HFF-Myc (cell line): ENCODE data around the gene A3GALT2.

Experiments
- DNase-seq: peaks from one replicate; pipeline ENCODE4 v3.0.0-alpha.2; 2011; ENCODE audit warnings: low read depth; ENCODE audit errors: extremely low read depth
- H3K4me3 ChIP-seq: replicated peaks from 2 replicates; pipeline ENCODE4 v1.5.1; 2011; ENCODE audit warnings: low read depth, mild to moderate bottlenecking, control low read depth, low read length
- TF ChIP-seq, protein P1 (sequence below): IDR thresholded peaks from 2 replicates; pipeline ENCODE4 v1.5.1; 2012; ENCODE audit warnings: mild to moderate bottlenecking, low read depth, low read length, control low read depth; ENCODE audit errors: missing control alignments

A3GALT2 gene

DNA sequence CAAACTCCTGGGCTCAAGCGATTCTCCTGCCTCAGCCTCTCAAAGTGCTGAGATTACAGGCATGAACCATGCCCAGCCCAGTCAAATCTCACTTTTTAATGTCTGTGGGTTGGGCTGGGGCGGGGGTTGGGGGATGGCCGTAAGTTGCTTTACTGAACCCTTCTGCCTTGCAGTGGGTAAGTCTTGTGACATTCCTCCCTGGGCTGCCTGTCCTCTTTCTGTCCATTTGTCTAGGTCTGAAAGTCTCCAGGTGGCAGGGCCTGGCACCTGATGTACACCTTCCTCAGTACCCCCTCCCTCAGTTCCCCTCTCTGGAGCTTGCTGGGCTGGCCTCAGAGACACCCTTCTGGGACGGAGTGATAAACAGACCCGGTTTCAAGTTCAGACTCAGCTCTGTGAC, 51.3 kb downstream of the A3GALT2 start:
- DNase-seq: no peak
- TF ChIP-seq, protein P1, sequence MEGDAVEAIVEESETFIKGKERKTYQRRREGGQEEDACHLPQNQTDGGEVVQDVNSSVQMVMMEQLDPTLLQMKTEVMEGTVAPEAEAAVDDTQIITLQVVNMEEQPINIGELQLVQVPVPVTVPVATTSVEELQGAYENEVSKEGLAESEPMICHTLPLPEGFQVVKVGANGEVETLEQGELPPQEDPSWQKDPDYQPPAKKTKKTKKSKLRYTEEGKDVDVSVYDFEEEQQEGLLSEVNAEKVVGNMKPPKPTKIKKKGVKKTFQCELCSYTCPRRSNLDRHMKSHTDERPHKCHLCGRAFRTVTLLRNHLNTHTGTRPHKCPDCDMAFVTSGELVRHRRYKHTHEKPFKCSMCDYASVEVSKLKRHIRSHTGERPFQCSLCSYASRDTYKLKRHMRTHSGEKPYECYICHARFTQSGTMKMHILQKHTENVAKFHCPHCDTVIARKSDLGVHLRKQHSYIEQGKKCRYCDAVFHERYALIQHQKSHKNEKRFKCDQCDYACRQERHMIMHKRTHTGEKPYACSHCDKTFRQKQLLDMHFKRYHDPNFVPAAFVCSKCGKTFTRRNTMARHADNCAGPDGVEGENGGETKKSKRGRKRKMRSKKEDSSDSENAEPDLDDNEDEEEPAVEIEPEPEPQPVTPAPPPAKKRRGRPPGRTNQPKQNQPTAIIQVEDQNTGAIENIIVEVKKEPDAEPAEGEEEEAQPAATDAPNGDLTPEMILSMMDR: no peak
- no peak overlapping the region for H3K4me3 ChIP-seq

DNA sequence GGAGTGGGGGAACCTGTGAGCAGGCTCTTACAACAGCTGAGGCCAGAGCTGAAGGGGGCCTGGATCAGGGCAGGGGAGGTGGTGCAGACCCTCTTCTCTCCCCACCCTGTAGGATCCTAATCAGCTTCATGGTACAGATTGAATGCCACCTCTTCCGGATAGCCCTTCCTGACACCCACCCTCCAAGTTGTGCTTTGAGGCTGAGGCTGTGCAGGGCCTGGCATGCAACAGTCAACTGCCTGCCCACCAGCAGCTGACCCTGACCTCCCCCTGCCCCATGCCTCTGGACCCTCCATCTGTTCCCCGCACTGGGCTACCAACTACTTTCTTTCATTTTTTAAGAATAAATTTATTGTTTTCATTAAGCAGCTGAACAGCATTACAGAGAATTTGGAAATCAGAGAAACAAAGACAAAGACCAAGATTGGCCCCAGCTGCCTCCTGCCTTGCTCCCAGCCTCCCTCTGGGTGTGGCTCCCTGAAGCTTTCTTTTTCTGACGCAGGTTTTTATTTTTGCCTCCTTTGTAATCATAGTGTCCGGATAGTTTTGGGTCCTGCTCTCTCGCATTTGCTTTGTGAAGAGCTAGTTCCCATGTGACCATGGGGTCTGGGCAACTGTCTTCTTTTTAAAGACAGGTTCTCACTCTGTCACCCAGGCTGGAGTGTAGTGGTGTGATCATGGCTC, 51.8 kb downstream of the A3GALT2 start:
- H3K4me3 ChIP-seq: no peak overlapping the region
- TF ChIP-seq, protein P1: no peak
- DNase-seq: no peak

DNA sequence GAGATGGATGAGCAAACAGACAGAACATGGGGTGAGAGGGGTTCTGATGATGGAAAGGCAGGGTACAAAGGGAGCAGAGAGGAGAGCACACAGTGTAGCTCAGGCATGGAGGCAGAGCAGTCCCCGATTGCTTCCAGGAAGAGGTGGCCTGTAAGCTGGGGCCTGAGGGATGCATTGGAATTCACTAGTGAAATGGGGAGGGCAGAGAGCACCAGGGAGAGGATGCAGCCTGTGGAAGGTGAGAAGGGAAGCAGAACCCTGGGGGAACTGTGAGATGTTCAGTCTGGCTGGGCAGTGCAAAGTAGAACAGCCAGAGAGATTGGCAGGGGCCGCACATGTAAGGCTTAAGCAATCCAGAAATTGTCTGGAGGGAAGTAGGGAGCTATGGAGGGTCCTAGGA, 52.4 kb downstream of the A3GALT2 start:
- H3K4me3 ChIP-seq: no peak overlapping the region
- TF ChIP-seq, protein P1: no peak
- DNase-seq: no peak

DNA sequence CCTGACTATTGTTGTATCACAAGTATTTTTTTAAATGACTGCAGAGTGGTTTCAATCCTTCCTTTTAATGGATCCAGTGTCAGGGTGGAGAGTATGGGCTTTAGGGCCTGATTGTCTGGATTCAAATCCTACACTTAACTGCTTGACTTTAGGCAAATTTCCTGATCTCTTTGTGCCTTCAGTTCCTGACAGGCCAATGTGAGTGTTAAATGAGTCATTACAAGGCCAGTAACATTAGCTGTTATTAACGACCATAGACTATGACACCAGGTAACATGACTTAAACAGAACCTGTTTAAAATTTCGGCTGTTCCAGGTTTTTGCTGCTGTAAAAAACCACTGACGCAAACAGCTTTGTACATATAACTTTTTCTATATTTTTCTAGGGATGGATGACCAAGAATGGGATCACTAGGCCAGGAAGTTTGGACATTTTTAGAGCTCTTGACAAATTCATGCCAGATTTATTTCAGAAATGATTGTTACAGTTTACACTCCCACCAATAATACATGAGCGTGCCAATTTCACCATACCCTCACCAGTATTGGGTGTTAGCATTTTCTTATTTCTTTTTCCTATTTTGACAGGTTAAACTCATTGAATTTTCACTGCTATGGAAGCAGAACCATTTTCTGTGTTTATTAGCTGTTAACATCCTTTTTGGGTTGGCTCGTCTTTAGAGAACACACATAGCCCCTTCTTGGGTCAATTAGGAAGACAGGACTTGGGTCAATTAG, 53.3 kb downstream of the A3GALT2 start:
- TF ChIP-seq, protein P1: no peak
- DNase-seq: no peak
- no peak overlapping the region for H3K4me3 ChIP-seq

DNA sequence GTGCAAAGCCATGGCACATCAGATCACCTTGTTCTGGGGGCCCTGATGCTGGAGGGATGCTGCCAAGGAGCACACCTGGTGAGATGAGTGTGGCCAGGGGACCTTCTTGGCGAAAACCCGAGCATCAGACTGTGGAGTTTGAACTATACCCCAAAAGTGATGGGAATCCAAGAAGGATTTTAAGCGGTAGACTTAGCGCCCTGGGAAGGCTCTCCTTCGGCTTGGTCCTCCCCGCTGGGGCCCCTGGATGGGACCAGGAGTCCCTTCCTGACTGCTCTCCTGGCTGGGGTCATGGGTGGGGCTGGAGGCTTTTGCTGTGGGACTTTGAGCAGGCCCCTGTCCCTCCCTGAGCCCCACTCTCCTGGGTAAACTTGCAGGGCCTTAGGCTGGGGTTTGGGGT, 54.1 kb downstream of the A3GALT2 start:
- no peak overlapping the region for H3K4me3 ChIP-seq
- TF ChIP-seq, protein P1: no peak
- DNase-seq: no peak

DNA sequence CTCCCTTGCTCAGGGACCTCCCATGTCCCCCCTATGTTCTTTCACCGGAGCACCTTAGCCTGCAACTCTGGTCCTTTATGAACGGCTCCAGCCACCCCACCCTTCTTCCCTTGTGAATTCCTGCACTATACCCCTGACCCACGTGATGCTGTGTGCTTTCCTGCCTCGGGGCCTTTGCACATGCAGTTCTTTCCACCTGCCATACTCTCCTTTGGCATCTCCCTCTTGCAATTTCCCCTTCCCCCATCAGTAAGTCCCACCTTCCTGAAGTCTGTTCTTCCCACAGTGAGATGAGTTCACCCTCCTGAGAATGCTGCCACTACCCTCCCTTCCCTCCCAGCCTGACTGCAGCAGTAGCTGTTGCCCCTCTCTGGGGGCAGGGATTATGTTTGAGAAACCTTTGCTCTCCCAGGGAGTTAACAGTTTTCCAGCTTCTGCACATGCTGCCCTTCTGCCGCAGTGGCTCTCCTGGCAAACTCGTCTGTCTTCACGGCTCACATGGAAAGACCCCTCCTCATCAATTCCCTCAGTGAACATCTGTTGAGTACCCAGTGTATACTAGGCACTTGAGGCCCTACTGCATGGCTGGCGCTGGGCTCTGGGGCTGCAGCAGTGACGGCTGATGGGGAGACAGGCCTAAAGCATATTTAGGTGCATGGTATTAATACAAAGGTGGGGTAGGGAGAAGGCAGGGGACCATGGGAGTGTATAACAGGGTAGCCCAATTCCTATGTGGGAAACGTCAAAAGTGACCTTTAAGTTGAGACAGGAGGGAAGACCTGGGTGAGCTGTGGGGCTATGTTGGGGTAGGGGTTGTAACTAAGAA, 54.9 kb downstream of the A3GALT2 start:
- DNase-seq: no peak
- H3K4me3 ChIP-seq: no peak overlapping the region
- TF ChIP-seq, protein P1: no peak
